OCI-LY7 (cell line): ENCODE results near the gene SLC2A5. TPM values are rescaled to one million over a fixed set of nuclear protein-coding genes. Genes with fewer than 3 reads are reported as not detected.
A peak's percentile ranks its signal among the peaks of the same experiment; 100 is the strongest.

Experiments
- BruUV-seq: library from RNA; stranded (reverse); fragments of 400-500 nt; replicated peaks from 2 replicates; lab custom pipeline; 2021; lab: Mats Ljungman, UMichigan
- CTCF ChIA-PET: fragments of 300-600 bp; sonication (Branson Sonifier 250); formaldehyde crosslinking; loops from one replicate; lab custom pipeline; 2022; ENCODE audit warnings: antibody characterized with exemption; ENCODE audit not compliant: unreplicated experiment; lab: Charles Lee
- POLR2A ChIA-PET: fragments of 300-600 bp; sonication (Branson Sonifier 250); formaldehyde crosslinking; loops from one replicate; lab custom pipeline; 2022; ENCODE audit warnings: antibody characterized with exemption; lab: Charles Lee
- DNase-seq: peaks from one replicate; pipeline ENCODE4 v3.0.0-alpha.2; 2015; ENCODE audit warnings: low spot score
- H2AFZ ChIP-seq: fragments of 200-600 bp; sonication (generic), shearing (Covaris generic); 2 replicates; pipeline ENCODE4 v1.6.1; 2014; ENCODE audit warnings: mild to moderate bottlenecking, antibody characterized with exemption, low read length, moderate library complexity
- H3K27ac ChIP-seq: fragments of 200-600 bp; sonication (generic); 2 replicates; pipeline ENCODE4 v1.5.1; 2014; ENCODE audit warnings: mixed run types, low read depth, mild to moderate bottlenecking, moderate library complexity, low read length, inconsistent platforms; ENCODE audit not compliant: poor library complexity, severe bottlenecking
- H3K36me3 ChIP-seq: fragments of 200-600 bp; sonication (generic); 2 replicates; pipeline ENCODE4 v1.6.1; 2014; ENCODE audit warnings: mild to moderate bottlenecking, antibody characterized with exemption, low read length, moderate library complexity, mixed read lengths; ENCODE audit not compliant: insufficient read depth
- H3K4me1 ChIP-seq: fragments of 200-600 bp; sonication (generic); 2 replicates; pipeline ENCODE4 v1.5.1; 2014; ENCODE audit warnings: mild to moderate bottlenecking, low read length; ENCODE audit not compliant: insufficient read depth, poor library complexity, severe bottlenecking
- H3K4me2 ChIP-seq: fragments of 200-600 bp; sonication (generic); 2 replicates; pipeline ENCODE4 v1.6.1; 2014; ENCODE audit warnings: mild to moderate bottlenecking, low read length
- H3K4me3 ChIP-seq: fragments of 200-600 bp; sonication (generic); 2 replicates; pipeline ENCODE4 v1.5.1; 2014; ENCODE audit warnings: mild to moderate bottlenecking, low read depth, low read length; ENCODE audit not compliant: poor library complexity, severe bottlenecking
- H3K79me2 ChIP-seq: fragments of 200-600 bp; sonication (generic); 2 replicates; pipeline ENCODE4 v1.6.1; 2016; ENCODE audit warnings: low read depth, mild to moderate bottlenecking, low read length, moderate library complexity, mixed read lengths; ENCODE audit not compliant: insufficient read depth
- H3K9me2 ChIP-seq: fragments of 200-600 bp; sonication (generic); 2 replicates; pipeline ENCODE4 v1.6.1; 2016; ENCODE audit warnings: mild to moderate bottlenecking, low read length, mixed read lengths; ENCODE audit not compliant: insufficient read depth
- H3K9me3 ChIP-seq: fragments of 200-600 bp; sonication (generic); 2 replicates; pipeline ENCODE4 v1.6.1; 2014; ENCODE audit warnings: mild to moderate bottlenecking, mixed run types, low read length, mixed read lengths
- H4K20me1 ChIP-seq: fragments of 200-600 bp; sonication (generic); 2 replicates; pipeline ENCODE4 v1.6.1; 2014; ENCODE audit warnings: mild to moderate bottlenecking, antibody characterized with exemption, low read length, moderate library complexity, mixed read lengths; ENCODE audit not compliant: insufficient read depth
- CTCF ChIP-seq: fragments of 200-600 bp; sonication (generic); conservative IDR thresholded peaks from 2 replicates; pipeline ENCODE4 v1.5.1; 2014; ENCODE audit warnings: mild to moderate bottlenecking, antibody characterized with exemption, low read length, moderate library complexity, mixed read lengths
- EZH2phosphoT487 ChIP-seq: fragments of 200-600 bp; sonication (generic); IDR thresholded peaks from 2 replicates; pipeline ENCODE4 v1.6.1; 2018; ENCODE audit warnings: low read depth, borderline replicate concordance, mild to moderate bottlenecking, mixed run types, antibody characterized with exemption, low read length, moderate library complexity, mixed read lengths
- intact Hi-C: fragments of 100-400 bp; cut with micrococcal nuclease; formaldehyde crosslinking; loops from one replicate; pipeline ENCODE4 v1.10.0; 2022; ENCODE audit not compliant: unreplicated experiment
- total RNA-seq, 2 experiments: library from RNA; depleted of rRNA in 1 of 2; stranded (reverse); fragments of >200 nt in 1 of 2; shearing (Covaris generic) in 1 of 2; gene quantifications; 2 replicates each; pipeline ENCODE4 v1.2.3, GENCODE V29; 2014 to 2022

Gene SLC2A5
- total RNA-seq, 2 experiments from 2014 or later = 112 to 183 TPM

GRCh38 chr1:9086045-9086444 is 16.6 kb upstream of the SLC2A5 start:
- no TSS peak for BruUV-seq
- no peak for DNase-seq

GRCh38 chr1:9085306-9085940 is 16.0 kb upstream of the SLC2A5 start:
- Histone ChIP-seq H3K4me3 (no peak overlapping the region), H4K20me1 (no peaks in the 10 kb centered on the region), H3K9me3 (peaks cover 20% of the 10 kb centered on the region; the same call in 1 of the 2 replicates), H3K27ac (peak overlapping the region; percentile 42), H3K79me2 (no peaks in the 10 kb centered on the region), H3K9me2 (no peaks in the 10 kb centered on the region), H2AFZ (peak overlapping the region; percentile 84), H3K4me1 (peaks cover 57% of the 10 kb centered on the region), H3K4me2 (peak overlapping the region; percentile 40), H3K36me3 (no peaks in the 10 kb centered on the region; the same call in 1 of the 2 replicates)
- POLR2A ChIA-PET = interaction anchor here (0.7 to 2.7 kb wide), 6 partner anchors 9 to 73 kb away, joined by 3 to 10 read pairs (median 4); no protein-coding TSS in a partner anchor
- no TSS peak for BruUV-seq
- CTCF ChIA-PET = no interaction called here
- no peak for TF ChIP-seq EZH2phosphoT487
- no peak for TF ChIP-seq CTCF
- intact Hi-C loops = no loop called here
- DNase-seq = peak; percentile 55

More at GRCh38 chr1:9086045-9086444, 16.6 kb upstream of the SLC2A5 start:
- Histone ChIP-seq H4K20me1 (no peaks in the 10 kb centered on the region), H3K36me3 (no peaks in the 10 kb centered on the region; the same call in 1 of the 2 replicates), H3K4me2 (peak overlapping the region; percentile 40), H3K4me3 (no peak overlapping the region), H2AFZ (peak overlapping the region; percentile 84), H3K27ac (peak overlapping the region; percentile 42), H3K9me2 (no peaks in the 10 kb centered on the region), H3K79me2 (no peaks in the 10 kb centered on the region), H3K9me3 (peaks cover 20% of the 10 kb centered on the region; the same call in 1 of the 2 replicates), H3K4me1 (peaks cover 50% of the 10 kb centered on the region)
- ChIA-PET CTCF (no interaction called here), POLR2A (interaction anchor here (0.7 to 2.7 kb wide), 4 partner anchors 10 to 72 kb away, joined by 3 to 10 read pairs (median 3); no protein-coding TSS in a partner anchor)
- intact Hi-C loops = no loop called here
- TF ChIP-seq EZH2phosphoT487 (no peak), CTCF (no peak)

GRCh38 chr1:9084906-9085305 is 15.5 kb upstream of the SLC2A5 start:
- Histone ChIP-seq H3K9me2 (no peaks in the 10 kb centered on the region), H3K4me2 (peak overlapping the region; percentile 40), H3K27ac (peak overlapping the region; percentile 42), H3K36me3 (no peaks in the 10 kb centered on the region; the same call in 1 of the 2 replicates), H3K4me1 (peaks cover 62% of the 10 kb centered on the region), H2AFZ (peak overlapping the region; percentile 84), H3K9me3 (peaks cover 15% of the 10 kb centered on the region; the same call in 1 of the 2 replicates), H3K79me2 (no peaks in the 10 kb centered on the region), H4K20me1 (no peaks in the 10 kb centered on the region), H3K4me3 (no peak overlapping the region)
- intact Hi-C loops = no loop called here
- no peak for DNase-seq
- POLR2A ChIA-PET = interaction anchor here (0.6 to 2.7 kb wide), 5 partner anchors 11 to 395 kb away, joined by 3 to 10 read pairs (median 5); no protein-coding TSS in a partner anchor
- CTCF ChIA-PET = no interaction called here
- TF ChIP-seq EZH2phosphoT487 (no peak), CTCF (no peak)
- BruUV-seq = no TSS peak
